Liver (tissue), 9 donors: Measurements from ENCODE around the gene WBP1. TPM values are rescaled to one million over a fixed set of nuclear protein-coding genes. Genes with fewer than 3 reads are reported as not detected.

Experiments
- DNase-seq: peaks from one replicate; pipeline ENCODE4 v3.0.0-alpha.2; 2017; ENCODE audit warnings: low spot score
- H3K27ac ChIP-seq, 2 donors: one replicate each; pipeline ENCODE4 v1.7.0; 2013; ENCODE audit warnings: inconsistent platforms in 2 of 2, low read length in 2 of 2, control low read depth in 1 of 2, low read depth in 1 of 2, mild to moderate bottlenecking in 1 of 2
- H3K27me3 ChIP-seq, 4 donors: one replicate each; pipeline versions ENCODE4 v1.6.1 to v1.7.0; 2013; ENCODE audit warnings: low read length in 3 of 4, inconsistent platforms in 1 of 4, mild to moderate bottlenecking in 1 of 4, moderate library complexity in 1 of 4; ENCODE audit not compliant: control insufficient read depth in 4 of 4, insufficient read depth in 4 of 4
- H3K36me3 ChIP-seq, 4 donors: one replicate each; pipeline versions ENCODE4 v1.6.1 to v1.7.0; 2013; ENCODE audit warnings: low read length in 3 of 4, mild to moderate bottlenecking in 3 of 4, low read depth in 1 of 4, moderate library complexity in 1 of 4; ENCODE audit not compliant: control insufficient read depth in 4 of 4, insufficient read depth in 3 of 4
- H3K4me1 ChIP-seq, 4 donors: one replicate each; pipeline versions ENCODE4 v1.6.1 to v1.7.0; 2013; ENCODE audit warnings: low read length in 3 of 4, mild to moderate bottlenecking in 3 of 4, moderate library complexity in 1 of 4; ENCODE audit not compliant: control insufficient read depth in 4 of 4, insufficient read depth in 4 of 4
- H3K4me3 ChIP-seq, 3 donors: one replicate each; pipeline versions ENCODE4 v1.6.1 to v1.7.0; 2013; ENCODE audit warnings: low read length in 3 of 3, control low read depth in 1 of 3, low read depth in 1 of 3, mild to moderate bottlenecking in 1 of 3
- H3K9ac ChIP-seq, 2 donors: one replicate each; pipeline ENCODE4 v1.7.0; 2013; ENCODE audit warnings: low read length in 2 of 2, mild to moderate bottlenecking in 2 of 2, moderate library complexity in 2 of 2, control low read depth in 1 of 2, low read depth in 1 of 2
- H3K9me3 ChIP-seq, 4 donors: one replicate each; pipeline versions ENCODE4 v1.6.1 to v1.7.0; 2013; ENCODE audit warnings: low read length in 3 of 4; ENCODE audit not compliant: control insufficient read depth in 4 of 4
- ATF3 ChIP-seq: IDR thresholded peaks from 2 replicates; pipeline ENCODE4 v1.6.1; 2016; ENCODE audit warnings: antibody characterized with exemption
- CTCF ChIP-seq: fragments of 150-350 bp; IDR thresholded peaks from 2 replicates; pipeline ENCODE4 v1.5.1; 2017; ENCODE audit warnings: improper control_type of control experiment, low read depth, low read length; ENCODE audit not compliant: missing input control
- EGR1 ChIP-seq, 2 donors: IDR thresholded peaks; 2 replicates each; pipeline ENCODE4 v1.6.1; 2016 to 2018; ENCODE audit warnings: antibody characterized with exemption in 2 of 2, low read depth in 2 of 2
- FOXA1 ChIP-seq: IDR thresholded peaks from 2 replicates; pipeline ENCODE4 v1.6.1; 2016; ENCODE audit warnings: antibody characterized with exemption
- FOXA2 ChIP-seq: IDR thresholded peaks from 2 replicates; pipeline ENCODE4 v1.6.1; 2016; ENCODE audit warnings: antibody characterized with exemption
- GABPA ChIP-seq, 2 donors: IDR thresholded peaks in 1 of 2; conservative IDR thresholded peaks in 1 of 2; 2 replicates each; pipeline ENCODE4 v1.6.1; 2016; ENCODE audit warnings: antibody characterized with exemption in 2 of 2, mild to moderate bottlenecking in 1 of 2, moderate library complexity in 1 of 2
- HNF4A ChIP-seq, 2 donors: conservative IDR thresholded peaks; 2 replicates each; pipeline ENCODE4 v1.6.1; 2016; ENCODE audit warnings: antibody characterized with exemption in 2 of 2, mild to moderate bottlenecking in 2 of 2
- HNF4G ChIP-seq: IDR thresholded peaks from 2 replicates; pipeline ENCODE4 v1.6.1; 2016; ENCODE audit warnings: antibody characterized with exemption
- JUND ChIP-seq, 2 donors: IDR thresholded peaks; 2 replicates each; pipeline ENCODE4 v1.6.1; 2016; ENCODE audit warnings: antibody characterized with exemption in 2 of 2
- NR2F2 ChIP-seq: IDR thresholded peaks from 2 replicates; pipeline ENCODE4 v1.6.1; 2016; ENCODE audit warnings: antibody characterized with exemption
- RAD21 ChIP-seq, 2 donors: IDR thresholded peaks; 2 replicates each; pipeline ENCODE4 v1.6.1; 2016; ENCODE audit warnings: antibody characterized with exemption in 2 of 2, mild to moderate bottlenecking in 2 of 2
- REST ChIP-seq: IDR thresholded peaks from 2 replicates; pipeline ENCODE4 v1.6.1; 2016; ENCODE audit warnings: antibody characterized with exemption, mild to moderate bottlenecking
- RXRA ChIP-seq, 2 donors: IDR thresholded peaks; 2 replicates each; pipeline ENCODE4 v1.6.1; 2017 to 2018; ENCODE audit warnings: antibody characterized with exemption in 2 of 2, mild to moderate bottlenecking in 1 of 2
- SP1 ChIP-seq: IDR thresholded peaks from 2 replicates; pipeline ENCODE4 v1.6.1; 2018; ENCODE audit warnings: antibody characterized with exemption, mild to moderate bottlenecking
- TAF1 ChIP-seq: conservative IDR thresholded peaks from 2 replicates; pipeline ENCODE4 v1.6.1; 2016; ENCODE audit warnings: antibody characterized with exemption, mild to moderate bottlenecking
- YY1 ChIP-seq: IDR thresholded peaks from 2 replicates; pipeline ENCODE4 v1.6.1; 2016; ENCODE audit warnings: antibody characterized with exemption, mild to moderate bottlenecking
- ZBTB33 ChIP-seq: IDR thresholded peaks from 2 replicates; pipeline ENCODE4 v1.6.1; 2016; ENCODE audit warnings: antibody characterized with exemption
- WGBS: extraction: QIAGEN DNeasy Blood & Tissue Kit; methylation state at CpG from one replicate; pipeline ENCODE4 v1.1.7; 2013; 5-methylcytosine and 5-hydroxymethylcytosine counted together
- polyA plus RNA-seq, 2 donors: library from polyadenylated mRNA; stranded (reverse) in 1 of 2; unstranded in 1 of 2; fragments of 200-250 nt in 1 of 2; fragments of >200 nt in 1 of 2; fragmentation: Nextera tagmentation in 1 of 2; extraction: Ambion mirVana in 1 of 2; gene quantifications; one replicate each; pipeline versions ENCODE4 v1.2.1 to v1.2.3, GENCODE V29; 2013 to 2015
- total RNA-seq, 2 donors: library from RNA; depleted of rRNA; stranded (reverse); fragments of >200 nt; gene quantifications; one replicate each; pipeline ENCODE4 v1.2.3, GENCODE V29; 2014
- donor health status: healthy.
- donor health status: healthy.
- donor health status: healthy.
- donor health status: healthy.
- donor health status: healthy.

The WBP1 gene
- total and polyA plus RNA-seq, 4 donors, result 19.2 to 45.0 (median 24.9) TPM

GRCh38 chr2:74436848-74437695, 21.2 kb upstream of the WBP1 start:
- no peak overlapping the region for H3K4me3 ChIP-seq
- no peak for DNase-seq
- H3K9me3 ChIP-seq, result no peaks in the 10 kb centered on the region
- peaks cover 21 to 46% (median 37%) of the 10 kb centered on the region in 4 donors for H3K4me1 ChIP-seq
- no peak for TF ChIP-seq YY1
- TF ChIP-seq HNF4G, result no peak
- no peak for TF ChIP-seq HNF4A (conservative IDR thresholded peaks at IDR 0.05)
- no peak for TF ChIP-seq NR2F2
- TF ChIP-seq ATF3, result no peak
- no peak for TF ChIP-seq ZBTB33
- TF ChIP-seq SP1, result no peak
- TF ChIP-seq GABPA (IDR thresholded peaks at IDR 0.05 in 1 of 2, conservative IDR thresholded peaks at IDR 0.05 in 1 of 2), result no peak
- TF ChIP-seq FOXA2, result no peak
- no peak for TF ChIP-seq FOXA1
- no peak for TF ChIP-seq REST
- TF ChIP-seq RAD21 (IDR thresholded peaks at IDR 0.05), result no peak
- no peak for TF ChIP-seq JUND (IDR thresholded peaks at IDR 0.05)
- TF ChIP-seq RXRA (IDR thresholded peaks at IDR 0.05), result no peak
- no peak overlapping the region for H3K9ac ChIP-seq
- H3K36me3 ChIP-seq, result peaks cover 0 to 10% (median 3%) of the 10 kb centered on the region in 4 donors
- H3K27ac ChIP-seq, result no peak overlapping the region
- WGBS, result 81% methylated on average over 6 of the region's 6 CpGs
- H3K27me3 ChIP-seq, result no peaks in the 10 kb centered on the region

GRCh38 chr2:74438248-74438647, 20.0 kb upstream of the WBP1 start:
- Histone ChIP-seq H3K9ac (no peak overlapping the region), H3K4me3 (no peak overlapping the region), H3K4me1 (peaks cover 17 to 48% (median 38%) of the 10 kb centered on the region in 4 donors), H3K9me3 (no peaks in the 10 kb centered on the region), H3K27ac (no peak overlapping the region), H3K36me3 (peaks cover 0 to 8% (median 0%) of the 10 kb centered on the region in 4 donors), H3K27me3 (no peaks in the 10 kb centered on the region)
- DNase-seq, result no peak
- 96% methylated on average over 1 of the region's 1 CpG for WGBS
- TF ChIP-seq EGR1 (IDR thresholded peaks at IDR 0.05; ENCODE audit: low read depth in 2 of 2) (no peak), CTCF (no peak), HNF4A (conservative IDR thresholded peaks at IDR 0.05) (no peak), RAD21 (IDR thresholded peaks at IDR 0.05) (no peak), ZBTB33 (no peak), YY1 (no peak), SP1 (no peak), NR2F2 (no peak), TAF1 (no peak), FOXA2 (no peak), REST (no peak), HNF4G (no peak)
